Measurements from ENCODE around the gene SFMBT2.

GRCh38 chr10:7192061-7192460 lies 218.8 kb downstream of the SFMBT2 start:
- TF ChIP-seq CTCF (IDR thresholded peaks at IDR 0.05) (no peak), POLR2A (IDR thresholded peaks at IDR 0.05) (no peak)
